Activated B cell treated with CpG ODN at 0.5 μM for 24 hours (primary cell): Measurements from ENCODE around the gene CHCHD3. TPM values are rescaled to one million over a fixed set of nuclear protein-coding genes. Genes with fewer than 3 reads are reported as not detected.
A peak's percentile ranks its signal among the peaks of the same experiment; 100 is the strongest.

Source experiments
- ATAC-seq: fragments of 200-7000 bp; cut with Tn5 transposase; one replicate; pipeline ENCODE4 v1.10.0; 2021; ENCODE audit warnings: low read depth, mild to moderate bottlenecking, moderate library complexity
- CTCF ChIA-PET: fragments of 350-600 bp; sonication (Branson Sonifier 250); formaldehyde crosslinking; loops from one replicate; lab custom pipeline; 2021; ENCODE audit warnings: antibody characterized with exemption; lab: Charles Lee
- POLR2A ChIA-PET: fragments of 350-600 bp; sonication (Branson Sonifier 250); formaldehyde crosslinking; loops from one replicate; lab custom pipeline; 2021; ENCODE audit warnings: antibody characterized with exemption; lab: Charles Lee
- DNase-seq: peaks from one replicate; pipeline ENCODE4 v3.0.0; 2022
- H3K27ac Mint-ChIP-seq: one replicate; pipeline ENCODE4 v1.8.0; 2020; ENCODE audit warnings: mixed read lengths
- H3K27me3 Mint-ChIP-seq: one replicate; pipeline ENCODE4 v1.8.0; 2021; ENCODE audit warnings: mixed read lengths
- H3K36me3 Mint-ChIP-seq: one replicate; pipeline ENCODE4 v1.8.0; 2021; ENCODE audit warnings: low read depth, mixed read lengths
- H3K4me1 Mint-ChIP-seq: one replicate; pipeline ENCODE4 v1.8.0; 2021; ENCODE audit warnings: mixed read lengths
- H3K4me3 Mint-ChIP-seq: one replicate; pipeline ENCODE4 v1.8.0; 2020; ENCODE audit warnings: mild to moderate bottlenecking, mixed read lengths
- H3K9me3 Mint-ChIP-seq: one replicate; pipeline ENCODE4 v1.8.0; 2020; ENCODE audit warnings: mixed read lengths
- intact Hi-C: fragments of 100-400 bp; cut with micrococcal nuclease; formaldehyde crosslinking; loops from one replicate; pipeline ENCODE4 v1.15.1; 2024
- total RNA-seq: library from RNA; stranded (reverse); gene quantifications from 2 replicates; pipeline ENCODE4 v1.2.3, GENCODE V29; 2022
- TF ChIP-seq, protein P1 (sequence below): fragments of 200-600 bp; IDR thresholded peaks from one replicate; pipeline ENCODE4 v1.8.0; 2022; ENCODE audit warnings: antibody characterized with exemption, mild to moderate bottlenecking

Gene CHCHD3
- total RNA-seq, 1 donor from 2014 or later: 53.6 TPM

DNA sequence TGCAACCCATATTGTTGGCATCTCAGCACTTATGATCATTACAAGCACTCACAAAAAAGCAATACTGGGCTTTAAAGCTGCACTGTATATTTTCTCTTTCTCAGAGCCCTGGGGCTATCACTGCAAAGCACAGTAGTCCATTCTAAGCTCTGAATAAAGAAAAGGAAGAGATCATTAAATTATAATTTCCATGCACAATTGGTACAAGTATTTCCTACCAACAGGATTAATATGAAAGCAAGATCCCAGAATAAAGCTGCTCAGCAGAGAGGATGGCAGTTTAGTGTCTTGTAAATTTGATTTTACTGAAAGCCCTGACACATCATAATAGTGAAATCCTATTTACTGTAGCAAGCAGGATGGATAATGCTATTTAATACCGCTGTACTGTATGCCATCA is 205.3 kb downstream of the CHCHD3 start:
- POLR2A ChIA-PET: no interaction called here
- H3K4me1 Mint-ChIP-seq: peaks cover 5% of the 10 kb centered on the region
- TF ChIP-seq, protein P1, sequence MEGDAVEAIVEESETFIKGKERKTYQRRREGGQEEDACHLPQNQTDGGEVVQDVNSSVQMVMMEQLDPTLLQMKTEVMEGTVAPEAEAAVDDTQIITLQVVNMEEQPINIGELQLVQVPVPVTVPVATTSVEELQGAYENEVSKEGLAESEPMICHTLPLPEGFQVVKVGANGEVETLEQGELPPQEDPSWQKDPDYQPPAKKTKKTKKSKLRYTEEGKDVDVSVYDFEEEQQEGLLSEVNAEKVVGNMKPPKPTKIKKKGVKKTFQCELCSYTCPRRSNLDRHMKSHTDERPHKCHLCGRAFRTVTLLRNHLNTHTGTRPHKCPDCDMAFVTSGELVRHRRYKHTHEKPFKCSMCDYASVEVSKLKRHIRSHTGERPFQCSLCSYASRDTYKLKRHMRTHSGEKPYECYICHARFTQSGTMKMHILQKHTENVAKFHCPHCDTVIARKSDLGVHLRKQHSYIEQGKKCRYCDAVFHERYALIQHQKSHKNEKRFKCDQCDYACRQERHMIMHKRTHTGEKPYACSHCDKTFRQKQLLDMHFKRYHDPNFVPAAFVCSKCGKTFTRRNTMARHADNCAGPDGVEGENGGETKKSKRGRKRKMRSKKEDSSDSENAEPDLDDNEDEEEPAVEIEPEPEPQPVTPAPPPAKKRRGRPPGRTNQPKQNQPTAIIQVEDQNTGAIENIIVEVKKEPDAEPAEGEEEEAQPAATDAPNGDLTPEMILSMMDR: no peak
- no peaks in the 10 kb centered on the region for H3K9me3 Mint-ChIP-seq
- DNase-seq (no peak), ATAC-seq (no peak)
- H3K4me3 Mint-ChIP-seq: no peak overlapping the region
- no peaks in the 10 kb centered on the region for H3K27me3 Mint-ChIP-seq
- CTCF ChIA-PET: no interaction called here
- intact Hi-C loops: no loop called here
- no peak overlapping the region for H3K27ac Mint-ChIP-seq
- peaks cover 19% of the 10 kb centered on the region for H3K36me3 Mint-ChIP-seq

DNA sequence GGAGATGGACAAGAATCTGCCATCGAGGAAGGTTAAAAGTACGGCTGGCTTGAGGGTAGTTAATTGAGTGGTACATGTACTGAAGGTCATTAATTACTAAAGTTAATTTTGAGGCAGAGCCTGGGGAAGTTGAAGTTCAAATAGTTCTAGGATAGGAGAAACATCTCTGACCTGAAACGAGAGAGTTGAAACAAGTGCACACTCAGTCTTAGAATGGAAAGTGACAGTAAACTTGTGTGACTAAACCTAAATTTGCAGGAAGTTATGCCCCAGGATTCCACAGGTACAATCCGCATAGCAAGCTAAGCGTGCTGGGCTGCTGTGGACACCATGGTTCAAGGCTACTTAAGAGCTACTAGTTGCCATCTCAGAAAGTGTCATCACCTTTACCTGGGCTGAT is 209.9 kb downstream of the CHCHD3 start:
- H3K4me1 Mint-ChIP-seq: peaks cover 20% of the 10 kb centered on the region
- peaks cover 12% of the 10 kb centered on the region for H3K36me3 Mint-ChIP-seq
- ATAC-seq (no peak), DNase-seq (no peak)
- TF ChIP-seq, protein P1: no peak
- H3K27ac Mint-ChIP-seq: no peak overlapping the region
- intact Hi-C loops: no loop called here
- no peaks in the 10 kb centered on the region for H3K27me3 Mint-ChIP-seq
- H3K4me3 Mint-ChIP-seq: no peak overlapping the region
- no peaks in the 10 kb centered on the region for H3K9me3 Mint-ChIP-seq
- POLR2A ChIA-PET: no interaction called here
- CTCF ChIA-PET: no interaction called here

DNA sequence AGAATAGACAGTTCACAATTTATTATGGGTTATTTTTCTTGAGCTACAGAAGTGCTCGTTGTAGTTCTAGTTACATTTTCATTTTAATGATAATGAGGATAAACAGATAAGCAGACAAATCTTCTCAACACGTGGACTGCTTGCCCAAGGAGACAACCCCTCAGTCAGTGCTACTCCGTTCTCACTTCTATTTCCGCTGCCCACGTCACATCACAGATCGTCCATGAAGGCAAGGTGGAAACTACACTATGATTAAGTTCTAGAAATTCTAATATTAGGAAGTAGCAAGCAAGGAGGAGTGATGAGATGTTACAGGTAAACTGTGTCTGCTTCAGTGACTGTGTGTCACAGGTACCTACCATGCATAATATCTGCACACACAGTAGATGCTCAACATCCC is 210.5 kb downstream of the CHCHD3 start:
- peaks cover 20% of the 10 kb centered on the region for H3K4me1 Mint-ChIP-seq
- ATAC-seq: no peak
- POLR2A ChIA-PET: no interaction called here
- no peak overlapping the region for H3K27ac Mint-ChIP-seq
- intact Hi-C loops: no loop called here
- DNase-seq: no peak
- no peaks in the 10 kb centered on the region for H3K9me3 Mint-ChIP-seq
- H3K36me3 Mint-ChIP-seq: peaks cover 13% of the 10 kb centered on the region
- CTCF ChIA-PET: no interaction called here
- TF ChIP-seq, protein P1: no peak
- H3K4me3 Mint-ChIP-seq: no peak overlapping the region
- no peaks in the 10 kb centered on the region for H3K27me3 Mint-ChIP-seq

DNA sequence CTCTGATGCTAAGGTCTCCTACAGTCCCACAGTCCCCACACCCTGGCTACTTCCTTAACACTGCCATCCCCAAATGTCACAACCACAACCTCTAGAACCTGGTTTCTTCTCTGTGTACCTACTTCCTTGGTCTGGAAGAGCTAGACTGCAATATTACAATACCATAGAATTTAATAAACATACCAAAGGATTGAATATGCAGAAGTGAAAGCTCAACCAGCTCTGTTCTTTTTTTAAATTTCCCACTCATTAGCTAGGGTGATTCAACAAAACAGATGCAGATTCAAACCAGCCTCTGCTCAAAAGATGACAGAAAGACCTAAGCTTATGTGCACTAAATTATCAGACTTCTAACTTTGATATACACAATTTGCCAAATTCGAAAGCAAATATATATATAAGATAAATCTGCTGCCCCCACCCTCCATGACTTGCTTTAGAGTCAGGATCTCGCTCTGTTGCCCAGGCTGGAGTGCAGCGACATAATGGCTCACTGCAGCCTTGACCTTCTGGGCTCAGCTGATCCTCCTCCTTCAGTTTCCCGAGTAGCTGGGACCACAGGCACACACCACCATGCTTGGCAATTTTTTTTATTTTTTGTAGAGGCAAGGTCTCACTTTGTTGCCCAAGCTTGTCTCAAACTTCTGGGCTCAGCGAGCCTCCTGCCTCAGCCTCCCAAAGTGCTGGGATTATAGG is 212.6 kb downstream of the CHCHD3 start:
- H3K9me3 Mint-ChIP-seq: no peaks in the 10 kb centered on the region
- H3K36me3 Mint-ChIP-seq: peaks cover 12% of the 10 kb centered on the region
- H3K4me3 Mint-ChIP-seq: no peak overlapping the region
- peak overlapping the region; percentile 10 for H3K27ac Mint-ChIP-seq
- intact Hi-C loops: no loop called here
- TF ChIP-seq, protein P1: no peak
- CTCF ChIA-PET: no interaction called here
- DNase-seq: no peak
- no peaks in the 10 kb centered on the region for H3K27me3 Mint-ChIP-seq
- peaks cover 20% of the 10 kb centered on the region for H3K4me1 Mint-ChIP-seq
- POLR2A ChIA-PET: no interaction called here
- no peak for ATAC-seq

DNA sequence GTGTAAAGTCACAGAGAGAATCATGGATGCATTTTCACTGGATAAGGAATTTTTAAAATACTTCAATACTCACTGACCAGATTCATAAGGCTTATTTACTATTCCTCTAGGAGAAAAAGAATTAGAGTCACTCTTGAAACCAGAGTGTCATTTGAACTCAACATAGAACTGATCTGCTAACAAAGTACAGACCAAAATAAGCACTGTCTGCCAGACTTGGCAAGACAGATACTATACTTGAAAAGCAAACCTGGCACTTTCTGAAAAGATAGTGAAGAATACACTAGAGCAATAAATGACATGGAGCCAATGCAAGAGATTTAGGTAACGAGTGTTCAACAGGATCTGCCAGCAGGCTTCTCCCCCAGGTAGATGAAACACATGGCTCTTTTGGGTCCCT is 215.3 kb downstream of the CHCHD3 start:
- Mint-ChIP-seq H3K36me3 (peaks cover 24% of the 10 kb centered on the region), H3K27ac (no peak overlapping the region), H3K4me3 (no peak overlapping the region), H3K4me1 (peaks cover 14% of the 10 kb centered on the region), H3K9me3 (peaks cover 3% of the 10 kb centered on the region), H3K27me3 (no peaks in the 10 kb centered on the region)
- no peak for ATAC-seq
- no peak for DNase-seq
- intact Hi-C loops: no loop called here
- ChIA-PET POLR2A (no interaction called here), CTCF (no interaction called here)
- TF ChIP-seq, protein P1: no peak
